NCI-H128 (cell line): ENCODE results near the gene TTBK1.

ENCODE experiments used
- DNase-seq: peaks from one replicate; lab custom pipeline; 2025; ENCODE audit not compliant: unreplicated experiment; lab: John Stamatoyannopoulos, UW

The TTBK1 gene

DNA sequence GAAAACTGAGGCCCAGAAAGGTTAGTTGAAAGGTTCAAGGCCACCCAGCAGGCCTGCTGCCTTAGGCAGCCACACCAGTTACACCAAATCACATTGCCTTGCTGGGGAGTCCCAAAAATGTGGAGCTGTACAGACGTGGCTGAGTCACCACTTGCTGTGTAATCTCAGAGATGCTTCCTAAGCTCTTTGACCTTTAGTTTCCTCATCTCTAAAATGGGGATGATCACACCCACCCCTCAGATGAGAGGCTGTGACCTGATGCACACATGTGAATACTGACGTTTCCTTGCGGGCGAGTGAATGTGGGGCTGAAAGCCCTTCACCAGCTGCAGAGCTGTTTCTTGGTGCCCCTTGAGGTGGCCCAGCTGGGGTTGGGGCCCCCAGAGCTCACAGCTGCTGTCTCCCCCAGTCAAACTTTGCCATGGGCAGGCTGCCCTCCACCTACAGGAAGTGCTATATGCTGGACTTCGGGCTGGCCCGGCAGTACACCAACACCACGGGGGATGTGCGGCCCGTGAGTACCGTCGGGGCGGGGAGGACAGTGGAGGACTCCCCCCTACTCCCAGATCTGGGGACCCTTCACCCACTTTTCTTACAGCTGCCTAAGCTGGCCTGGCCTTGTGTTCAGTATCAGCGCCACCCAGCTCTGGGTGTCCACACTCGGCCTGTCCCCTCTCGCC is 11.0 kb downstream of the TTBK1 start:
- DNase-seq, result no peak

GRCh38 chr6:43254846-43255245 is 11.6 kb downstream of the TTBK1 start:
- no peak for DNase-seq

DNA sequence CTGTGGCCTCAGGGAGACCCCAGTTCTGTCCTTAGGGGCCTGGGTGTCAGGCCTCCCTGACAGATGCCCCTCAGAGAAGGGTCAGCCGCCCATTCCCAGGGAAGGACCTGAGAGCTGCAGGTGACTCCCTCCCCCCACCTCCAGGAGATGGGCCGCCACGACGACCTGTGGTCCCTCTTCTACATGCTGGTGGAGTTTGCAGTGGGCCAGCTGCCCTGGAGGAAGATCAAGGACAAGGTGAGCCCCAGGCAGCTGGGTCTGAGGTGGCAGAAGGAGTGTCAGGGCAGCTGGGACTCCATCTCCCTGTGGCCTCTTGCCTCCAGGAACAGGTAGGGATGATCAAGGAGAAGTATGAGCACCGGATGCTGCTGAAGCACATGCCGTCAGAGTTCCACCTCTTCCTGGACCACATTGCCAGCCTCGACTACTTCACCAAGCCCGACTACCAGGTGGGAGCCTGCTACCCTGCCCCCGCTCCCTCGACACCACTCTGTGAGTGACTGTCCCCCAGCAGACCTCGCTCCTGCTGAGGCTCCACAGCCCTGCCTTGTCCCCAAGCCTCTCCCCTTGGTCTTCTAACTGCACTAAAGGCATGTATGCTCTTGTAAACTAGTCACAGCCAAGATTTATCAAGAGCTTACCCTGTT is 12.2 kb downstream of the TTBK1 start:
- DNase-seq, result no peak

GRCh38 chr6:43256670-43257366 is 13.5 kb downstream of the TTBK1 start:
- DNase-seq, result no peak

GRCh38 chr6:43257367-43258145 is 14.3 kb downstream of the TTBK1 start:
- DNase-seq, result no peak

DNA sequence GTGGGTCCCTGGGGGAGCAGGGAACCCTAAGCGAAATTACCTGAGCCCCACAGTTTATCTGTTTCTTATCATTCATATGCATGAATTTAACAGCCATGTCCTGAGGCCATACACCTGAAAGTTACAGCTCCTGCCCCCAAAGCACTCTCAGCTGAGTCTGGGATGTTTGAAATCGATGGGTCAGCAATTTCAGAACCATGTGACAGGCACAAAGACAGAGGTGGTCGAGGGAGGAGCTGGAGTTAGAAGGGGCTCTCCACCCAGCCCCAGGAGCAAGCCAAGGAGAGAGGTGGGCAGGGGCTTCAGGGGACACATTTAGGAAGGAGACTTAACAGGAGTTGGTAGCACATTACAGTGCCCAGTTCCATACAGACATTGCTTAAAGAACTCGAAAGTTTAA is 14.9 kb downstream of the TTBK1 start:
- DNase-seq, result no peak

DNA sequence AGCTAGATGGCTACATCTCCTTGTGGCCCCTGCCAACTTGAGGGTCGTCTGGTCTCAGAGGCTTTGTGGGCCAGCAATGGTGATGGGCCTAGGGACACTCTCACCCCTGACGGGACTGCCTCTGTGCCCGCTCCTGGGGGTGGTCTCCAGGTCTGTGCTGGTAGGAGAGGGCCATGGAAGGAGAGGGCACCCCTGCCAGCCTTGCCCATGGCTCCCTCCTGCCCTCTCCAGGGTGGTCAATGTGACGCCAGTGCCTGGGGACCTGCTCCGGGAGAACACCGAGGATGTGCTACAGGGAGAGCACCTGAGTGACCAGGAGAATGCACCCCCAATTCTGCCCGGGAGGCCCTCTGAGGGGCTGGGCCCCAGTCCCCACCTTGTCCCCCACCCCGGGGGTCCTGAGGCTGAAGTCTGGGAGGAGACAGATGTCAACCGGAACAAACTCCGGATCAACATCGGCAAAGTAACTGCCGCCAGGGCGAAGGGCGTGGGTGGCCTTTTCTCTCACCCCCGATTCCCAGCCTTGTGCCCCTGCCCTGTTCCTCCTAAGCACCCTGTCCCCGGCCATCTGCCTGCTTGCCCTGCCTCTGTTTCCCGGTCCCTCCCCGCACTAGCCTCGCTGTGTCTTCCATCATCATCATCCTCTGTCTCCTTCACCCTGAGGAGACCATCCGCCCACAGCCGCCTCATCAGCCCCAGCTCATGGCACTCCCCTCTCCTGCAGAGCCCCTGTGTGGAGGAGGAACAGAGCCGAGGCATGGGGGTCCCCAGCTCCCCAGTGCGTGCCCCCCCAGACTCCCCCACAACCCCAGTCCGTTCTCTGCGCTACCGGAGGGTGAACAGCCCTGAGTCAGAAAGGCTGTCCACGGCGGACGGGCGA is 15.8 kb downstream of the TTBK1 start:
- DNase-seq, result no peak

DNA sequence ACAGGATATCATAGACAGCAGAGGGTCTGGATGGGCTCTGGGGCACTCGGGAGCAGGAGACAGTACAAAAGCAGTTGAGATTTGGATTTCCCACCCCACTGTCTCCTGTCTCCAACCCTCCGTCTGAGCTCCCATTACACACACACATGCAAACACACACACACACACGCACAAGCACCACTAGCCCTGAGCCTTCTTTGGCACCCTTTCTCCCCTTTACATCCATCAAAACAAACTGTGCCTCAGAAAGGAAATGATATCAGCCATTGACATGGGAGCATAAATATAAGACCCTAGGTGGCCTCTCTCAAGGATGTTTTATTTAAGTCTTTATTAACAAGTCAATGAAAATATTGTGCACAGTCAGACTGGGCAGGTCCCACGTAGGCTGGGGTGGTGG is 17.5 kb downstream of the TTBK1 start:
- no peak for DNase-seq

DNA sequence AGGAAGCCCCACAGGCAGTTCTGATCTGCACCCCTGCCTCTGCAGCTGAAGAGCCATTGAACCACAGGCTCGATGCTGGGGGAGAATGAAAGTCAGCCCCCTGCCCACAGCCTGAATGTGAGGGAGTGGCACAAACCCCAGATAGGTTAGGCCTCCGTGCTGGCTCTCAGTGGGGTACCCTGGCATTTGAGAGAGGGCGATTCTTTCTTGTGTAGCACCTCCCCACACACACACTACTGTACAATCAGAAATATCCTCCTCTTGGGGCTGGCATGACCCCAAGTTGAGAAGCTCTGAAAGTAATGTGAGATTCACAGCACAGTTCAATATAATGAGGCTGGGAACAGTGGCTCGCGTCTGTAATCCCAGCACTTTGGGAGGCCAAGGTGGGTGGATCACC is 17.9 kb downstream of the TTBK1 start:
- no peak for DNase-seq

GRCh38 chr6:43262000-43262779 is 18.9 kb downstream of the TTBK1 start:
- DNase-seq, result no peak

- DNase-seq, result no peak
Measured at GRCh38 chr6:43262780-43263313, 19.6 kb downstream of the TTBK1 start.

DNA sequence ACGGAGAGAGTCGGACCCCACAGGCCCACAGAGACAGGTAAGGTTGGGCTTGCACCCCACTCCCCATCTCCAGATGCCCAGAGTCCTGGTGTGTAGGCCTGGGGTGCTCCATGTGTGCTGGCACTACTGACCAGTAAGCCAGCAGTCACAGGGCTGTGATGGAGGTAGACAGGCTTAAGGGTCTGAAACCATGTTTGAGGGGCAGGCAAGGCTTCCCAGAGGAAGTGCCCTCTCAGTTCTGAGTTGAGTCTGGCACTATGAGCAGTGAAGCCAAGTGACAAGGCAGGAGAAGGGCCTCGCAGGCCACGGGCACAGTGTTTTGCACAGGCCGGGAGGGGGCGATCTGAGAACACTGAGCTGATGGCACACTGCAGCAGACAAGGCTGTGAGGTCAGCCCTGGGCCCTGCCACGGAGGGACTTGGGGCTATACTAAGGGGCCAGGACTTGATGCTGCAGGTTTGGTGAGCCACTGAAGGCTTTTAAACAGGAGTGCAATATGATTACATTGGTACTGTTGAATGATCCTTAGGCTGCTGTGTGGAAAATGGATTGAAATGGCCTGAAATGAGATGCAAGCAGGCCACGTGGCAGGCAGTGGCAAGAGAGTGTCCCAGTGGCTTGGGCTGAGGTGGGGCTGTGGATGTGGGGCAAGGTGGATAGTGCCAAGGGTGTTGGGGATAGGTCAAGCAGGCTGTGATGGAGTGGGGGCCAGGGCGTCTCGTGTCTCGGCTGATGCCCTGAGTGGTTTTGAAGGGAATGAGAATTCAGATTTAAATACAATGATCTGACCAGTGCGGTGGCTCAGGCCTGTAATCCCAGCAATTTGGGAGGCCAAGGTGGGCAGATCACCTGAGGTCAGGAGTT is 20.3 kb downstream of the TTBK1 start:
- no peak for DNase-seq

DNA sequence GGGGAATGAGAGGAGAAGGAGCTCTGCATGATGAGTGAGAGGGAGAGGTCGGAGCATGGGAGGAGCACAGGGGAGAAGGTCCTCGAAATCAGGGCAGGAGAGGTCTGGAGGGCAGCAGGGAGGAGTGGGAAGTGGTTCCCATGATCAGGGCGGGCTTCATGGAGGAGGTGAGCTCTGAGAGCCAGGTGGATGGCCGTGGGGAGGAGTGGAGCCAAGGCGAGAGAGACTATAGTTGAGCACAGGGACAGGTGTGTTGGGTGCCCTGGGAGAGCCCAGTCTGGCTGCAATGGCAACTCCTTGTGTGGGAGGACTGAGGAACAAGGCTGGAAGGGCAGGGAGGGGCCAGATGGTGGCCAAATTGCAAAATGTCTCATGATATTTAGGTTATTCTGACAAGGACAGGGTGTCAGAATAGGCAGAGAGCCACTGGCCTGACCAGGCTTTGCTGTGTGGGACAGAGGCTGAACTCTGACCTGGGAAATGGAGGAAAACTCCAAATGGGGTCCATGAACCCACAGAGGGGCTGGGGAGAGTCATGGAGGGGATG is 21.4 kb downstream of the TTBK1 start:
- no peak for DNase-seq

- DNase-seq, result no peak
Measured at GRCh38 chr6:43265564-43265963, 22.3 kb downstream of the TTBK1 start.

- no peak for DNase-seq
Measured at GRCh38 chr6:43267619-43268354, 24.5 kb downstream of the TTBK1 start.

- DNase-seq, result no peak
Measured at GRCh38 chr6:43268355-43268700, 25.0 kb downstream of the TTBK1 start.

DNA sequence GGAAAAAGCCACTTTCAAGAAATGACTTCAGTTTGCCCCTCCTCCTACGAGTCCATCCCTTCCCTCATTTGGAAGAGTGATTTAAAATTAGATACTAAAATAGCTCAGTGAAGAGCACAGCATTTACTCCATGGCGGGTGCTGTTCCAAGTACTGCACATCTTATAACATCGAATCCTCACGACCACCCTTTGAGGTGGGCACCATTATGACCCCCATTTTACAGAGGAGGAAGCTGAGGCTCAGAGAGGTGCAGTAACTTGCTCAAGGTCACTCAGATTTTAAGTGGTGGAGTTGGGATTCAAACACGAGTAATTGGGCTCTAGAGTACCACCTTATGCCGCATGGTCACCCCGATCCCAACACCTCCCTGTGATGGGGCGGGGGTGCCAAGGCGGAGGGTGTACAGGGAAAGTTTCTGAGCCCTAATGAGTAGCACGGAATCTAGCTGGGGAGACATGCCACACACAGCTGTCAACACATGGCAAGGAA is 25.5 kb downstream of the TTBK1 start:
- DNase-seq, result no peak
